ENCODE results near the gene OAT.

The OAT gene

DNA sequence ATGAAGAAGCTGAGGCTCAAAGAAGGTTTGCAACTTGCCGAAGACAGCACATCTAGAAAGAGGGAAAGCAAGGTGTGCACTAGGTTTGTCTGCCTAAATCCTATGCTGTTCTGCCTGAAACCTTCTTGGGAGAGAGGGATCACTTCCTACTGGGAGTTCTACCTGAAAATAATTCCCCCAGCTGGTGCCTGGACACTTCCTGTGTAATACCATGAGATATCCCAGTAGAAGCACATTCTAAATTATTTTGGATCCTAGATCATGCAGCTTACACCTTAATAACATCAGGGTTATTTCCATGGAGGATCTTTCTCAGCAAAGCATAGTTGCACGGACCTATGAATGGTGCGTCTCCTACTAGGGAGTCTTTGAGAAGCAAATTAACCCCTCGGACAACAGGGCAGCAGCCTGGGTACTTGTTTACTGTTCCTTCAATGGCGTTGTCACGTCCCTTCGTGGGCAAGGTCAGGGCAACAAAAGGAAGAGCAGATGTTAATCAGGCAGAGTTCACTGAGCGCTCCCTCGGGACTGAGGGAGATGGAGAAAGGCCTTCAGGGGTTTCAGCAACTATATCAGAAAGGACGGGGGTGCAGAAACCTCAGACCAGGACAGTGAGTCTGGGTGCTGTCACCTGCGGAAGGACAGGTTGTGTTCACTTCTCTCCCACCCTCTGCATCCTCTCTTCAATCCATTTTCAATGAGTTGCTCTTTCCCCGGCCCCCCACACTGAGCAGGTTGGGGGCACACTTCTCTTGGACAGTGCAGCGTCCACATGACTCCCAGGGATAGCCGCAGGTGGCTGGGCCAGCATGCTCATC, 44.0 kb downstream of the OAT start:
- Histone ChIP-seq H3K27ac (ENCODE audit: low read length) (no peak overlapping the region), H3K4me1 (ENCODE audit: insufficient read depth, low read length) (no peaks in the 10 kb centered on the region), H4K20me1 (ENCODE audit: insufficient read depth, low read length) (no peaks in the 10 kb centered on the region), H3K9ac (ENCODE audit: low read depth, low read length) (no peak overlapping the region), H3K27me3 (ENCODE audit: insufficient read depth, low read length, poor library complexity) (peaks cover under 1% of the 10 kb centered on the region), H3K79me2 (ENCODE audit: insufficient read depth, low read length) (no peaks in the 10 kb centered on the region), H3K36me3 (ENCODE audit: insufficient read depth, low read length) (no peaks in the 10 kb centered on the region), H3K4me2 (ENCODE audit: insufficient read depth, low read length) (no peak overlapping the region), H2AFZ (ENCODE audit: low read depth, low read length) (no peak overlapping the region), H3K4me3 (ENCODE audit: low read depth in 1 of 2, low read length in 2 of 2) (no peak overlapping the region), H3K9me3 (ENCODE audit: insufficient read depth, low read length, severe bottlenecking) (no peaks in the 10 kb centered on the region)
- DNase-seq = no peak
- no peak for ATAC-seq (ENCODE audit: insufficient read depth, low read depth)
- TF ChIP-seq EZH2 (IDR thresholded peaks at IDR 0.05; ENCODE audit: borderline replicate concordance, low read depth, low read length, severe bottlenecking) = no peak
- TF ChIP-seq, protein P1, sequence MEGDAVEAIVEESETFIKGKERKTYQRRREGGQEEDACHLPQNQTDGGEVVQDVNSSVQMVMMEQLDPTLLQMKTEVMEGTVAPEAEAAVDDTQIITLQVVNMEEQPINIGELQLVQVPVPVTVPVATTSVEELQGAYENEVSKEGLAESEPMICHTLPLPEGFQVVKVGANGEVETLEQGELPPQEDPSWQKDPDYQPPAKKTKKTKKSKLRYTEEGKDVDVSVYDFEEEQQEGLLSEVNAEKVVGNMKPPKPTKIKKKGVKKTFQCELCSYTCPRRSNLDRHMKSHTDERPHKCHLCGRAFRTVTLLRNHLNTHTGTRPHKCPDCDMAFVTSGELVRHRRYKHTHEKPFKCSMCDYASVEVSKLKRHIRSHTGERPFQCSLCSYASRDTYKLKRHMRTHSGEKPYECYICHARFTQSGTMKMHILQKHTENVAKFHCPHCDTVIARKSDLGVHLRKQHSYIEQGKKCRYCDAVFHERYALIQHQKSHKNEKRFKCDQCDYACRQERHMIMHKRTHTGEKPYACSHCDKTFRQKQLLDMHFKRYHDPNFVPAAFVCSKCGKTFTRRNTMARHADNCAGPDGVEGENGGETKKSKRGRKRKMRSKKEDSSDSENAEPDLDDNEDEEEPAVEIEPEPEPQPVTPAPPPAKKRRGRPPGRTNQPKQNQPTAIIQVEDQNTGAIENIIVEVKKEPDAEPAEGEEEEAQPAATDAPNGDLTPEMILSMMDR (IDR thresholded peaks at IDR 0.05; ENCODE audit: borderline replicate concordance, extremely low read depth, low read length, poor library complexity, severe bottlenecking) = no peak

DNA sequence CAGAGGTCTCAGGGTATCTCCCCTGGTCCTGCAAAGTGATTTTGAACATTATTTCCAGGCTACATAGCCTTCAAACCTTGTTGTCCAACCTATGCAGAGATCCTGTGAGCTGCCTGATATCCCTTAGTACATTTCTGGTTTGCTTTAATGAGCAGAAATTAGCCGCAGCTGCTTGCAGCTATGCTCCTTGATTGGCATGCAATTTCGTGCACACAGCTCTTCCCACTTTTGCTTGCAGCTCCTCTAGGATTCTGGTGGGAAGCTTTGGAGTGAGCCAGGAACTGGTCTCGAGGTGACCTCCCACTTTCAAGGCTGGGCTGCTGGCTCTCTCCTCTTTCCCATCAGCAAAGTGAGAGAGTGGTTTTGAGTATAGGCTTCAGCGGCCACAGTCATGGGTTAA, 45.8 kb downstream of the OAT start:
- no peak overlapping the region for H3K4me2 ChIP-seq (ENCODE audit: insufficient read depth, low read length)
- no peaks in the 10 kb centered on the region for H3K9me3 ChIP-seq (ENCODE audit: insufficient read depth, low read length, severe bottlenecking)
- no peaks in the 10 kb centered on the region for H3K27me3 ChIP-seq (ENCODE audit: insufficient read depth, low read length, poor library complexity)
- H3K36me3 ChIP-seq (ENCODE audit: insufficient read depth, low read length) = no peaks in the 10 kb centered on the region
- H2AFZ ChIP-seq (ENCODE audit: low read depth, low read length) = no peak overlapping the region
- no peaks in the 10 kb centered on the region for H4K20me1 ChIP-seq (ENCODE audit: insufficient read depth, low read length)
- H3K4me3 ChIP-seq (ENCODE audit: low read depth in 1 of 2, low read length in 2 of 2) = no peak overlapping the region
- ATAC-seq (ENCODE audit: insufficient read depth, low read depth) = no peak
- DNase-seq = no peak
- no peaks in the 10 kb centered on the region for H3K4me1 ChIP-seq (ENCODE audit: insufficient read depth, low read length)
- TF ChIP-seq EZH2 (IDR thresholded peaks at IDR 0.05; ENCODE audit: borderline replicate concordance, low read depth, low read length, severe bottlenecking) = no peak
- TF ChIP-seq, protein P1 (IDR thresholded peaks at IDR 0.05; ENCODE audit: borderline replicate concordance, extremely low read depth, low read length, poor library complexity, severe bottlenecking) = no peak
- no peaks in the 10 kb centered on the region for H3K79me2 ChIP-seq (ENCODE audit: insufficient read depth, low read length)
- H3K9ac ChIP-seq (ENCODE audit: low read depth, low read length) = no peak overlapping the region
- H3K27ac ChIP-seq (ENCODE audit: low read length) = no peak overlapping the region

DNA sequence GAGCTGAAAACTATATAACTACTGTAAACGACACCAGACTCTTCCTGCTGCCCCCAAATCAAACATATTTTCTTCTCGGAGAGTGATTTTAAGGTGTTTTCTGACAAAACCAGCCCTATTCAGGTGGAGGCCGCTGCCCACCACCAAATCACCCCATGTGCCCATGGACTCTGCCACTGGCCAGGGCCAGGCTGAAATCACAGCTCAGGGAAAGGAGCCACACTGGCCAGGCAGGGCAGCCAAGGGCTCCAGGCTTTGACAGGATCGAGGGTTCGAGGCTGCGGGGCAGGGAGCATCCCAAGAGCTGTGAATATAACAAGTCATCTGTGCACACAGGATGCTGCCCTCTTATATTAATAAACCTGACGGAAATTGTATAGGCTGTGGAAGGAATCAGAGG, 48.3 kb downstream of the OAT start:
- Histone ChIP-seq H3K4me2 (ENCODE audit: insufficient read depth, low read length) (no peak overlapping the region), H3K27me3 (ENCODE audit: insufficient read depth, low read length, poor library complexity) (no peaks in the 10 kb centered on the region)

More for the DNA sequence above, 48.3 kb downstream of the OAT start:
- no peak overlapping the region for H3K27ac ChIP-seq (ENCODE audit: low read length)
- no peaks in the 10 kb centered on the region for H3K79me2 ChIP-seq (ENCODE audit: insufficient read depth, low read length)
- no peak for ATAC-seq (ENCODE audit: insufficient read depth, low read depth)
- no peak for TF ChIP-seq EZH2 (IDR thresholded peaks at IDR 0.05; ENCODE audit: borderline replicate concordance, low read depth, low read length, severe bottlenecking)
- TF ChIP-seq, protein P1 (IDR thresholded peaks at IDR 0.05; ENCODE audit: borderline replicate concordance, extremely low read depth, low read length, poor library complexity, severe bottlenecking) = no peak
- no peak overlapping the region for H3K9ac ChIP-seq (ENCODE audit: low read depth, low read length)
- peaks cover 17% of the 10 kb centered on the region for H3K4me1 ChIP-seq (ENCODE audit: insufficient read depth, low read length)
- no peak overlapping the region for H2AFZ ChIP-seq (ENCODE audit: low read depth, low read length)
- no peaks in the 10 kb centered on the region for H3K9me3 ChIP-seq (ENCODE audit: insufficient read depth, low read length, severe bottlenecking)
- H4K20me1 ChIP-seq (ENCODE audit: insufficient read depth, low read length) = no peaks in the 10 kb centered on the region
- no peak overlapping the region for H3K4me3 ChIP-seq (ENCODE audit: low read depth in 1 of 2, low read length in 2 of 2)
- no peak for DNase-seq
- no peaks in the 10 kb centered on the region for H3K36me3 ChIP-seq (ENCODE audit: insufficient read depth, low read length)
